NCI-H1105 (cell line): ENCODE results near the gene ORMDL2.

Source experiments
- DNase-seq: peaks from one replicate; lab custom pipeline; 2025; lab: John Stamatoyannopoulos, UW

Gene ORMDL2

GRCh38 chr12:55817345-55818139 lies at the start of gene ORMDL2, which contains the start of gene SARNP:
ORMDL2 (plus strand) TSS chr12:55818041; CDS start chr12:55819000, 959 bp downstream.
SARNP (minus strand) TSS chr12:55817724; CDS start chr12:55817701, 23 bp downstream.
- DNase-seq = peak; percentile 93

GRCh38 chr12:55771736-55772135 lies 46.1 kb upstream of the ORMDL2 start:
- no peak for DNase-seq

GRCh38 chr12:55777856-55778255 lies 40.0 kb upstream of the ORMDL2 start:
- DNase-seq = no peak

- DNase-seq = no peak
Measured at GRCh38 chr12:55780685-55781084, 37.2 kb upstream of the ORMDL2 start.

- no peak for DNase-seq
Measured at GRCh38 chr12:55788546-55788945, 29.3 kb upstream of the ORMDL2 start.

- no peak for DNase-seq
Measured at GRCh38 chr12:55789171-55789570, 28.7 kb upstream of the ORMDL2 start.

GRCh38 chr12:55789893-55790292 lies 27.9 kb upstream of the ORMDL2 start:
- DNase-seq = no peak

- DNase-seq = no peak
Measured at GRCh38 chr12:55795950-55796349, 21.9 kb upstream of the ORMDL2 start.

- DNase-seq = no peak
Measured at GRCh38 chr12:55797068-55797467, 20.8 kb upstream of the ORMDL2 start.

- no peak for DNase-seq
Measured at GRCh38 chr12:55797550-55797949, 20.3 kb upstream of the ORMDL2 start.

GRCh38 chr12:55806982-55807381 lies 10.9 kb upstream of the ORMDL2 start:
- no peak for DNase-seq

GRCh38 chr12:55809274-55809673 lies 8.6 kb upstream of the ORMDL2 start:
- DNase-seq = no peak

GRCh38 chr12:55812088-55812487 lies 5.8 kb upstream of the ORMDL2 start:
- no peak for DNase-seq

- no peak for DNase-seq
Measured at GRCh38 chr12:55814257-55814656, 3.6 kb upstream of the ORMDL2 start.

GRCh38 chr12:55815473-55815872 lies 2.4 kb upstream of the ORMDL2 start:
- no peak for DNase-seq

GRCh38 chr12:55816881-55817344 lies 928 bp upstream of the ORMDL2 start:
- DNase-seq = no peak

GRCh38 chr12:55818140-55818728 lies 393 bp downstream of the ORMDL2 start:
- no peak for DNase-seq

- DNase-seq = no peak
Measured at GRCh38 chr12:55818886-55819285, 1.0 kb downstream of the ORMDL2 start.

- no peak for DNase-seq
Measured at GRCh38 chr12:55820679-55821078, 2.8 kb downstream of the ORMDL2 start.

- DNase-seq = no peak
Measured at GRCh38 chr12:55822228-55822627, 4.4 kb downstream of the ORMDL2 start.

GRCh38 chr12:55823419-55823818 lies 5.6 kb downstream of the ORMDL2 start:
- no peak for DNase-seq

GRCh38 chr12:55824726-55825125 lies 6.9 kb downstream of the ORMDL2 start:
- DNase-seq = no peak

GRCh38 chr12:55827806-55828205 lies 10.0 kb downstream of the ORMDL2 start:
- DNase-seq = no peak
